Keratinocyte (primary cell): ENCODE measurements around the gene LAP3. TPM values are rescaled to one million over a fixed set of nuclear protein-coding genes. Genes with fewer than 3 reads are reported as not detected.

Experiments used
- DNase-seq: peaks from one replicate; pipeline ENCODE4 v3.0.0-alpha.2; 2011; ENCODE audit warnings: low read depth, missing footprints, low spot score
- FAIRE-seq: peaks from 2 replicates; lab custom pipeline; 2011; peaks lifted over from hg19 to GRCh38; lab: Jason Lieb, UNC
- H2AFZ ChIP-seq: 2 replicates; pipeline ENCODE4 v1.6.0; 2012; ENCODE audit warnings: low read length, control low read depth, inconsistent platforms; ENCODE audit not compliant: control insufficient read depth
- H3K27ac ChIP-seq: 2 replicates; pipeline ENCODE4 v1.5.1; 2011; ENCODE audit warnings: low read length; ENCODE audit not compliant: control insufficient read depth, insufficient read depth
- H3K27me3 ChIP-seq: 3 replicates; pipeline ENCODE4 v1.6.0; 2011; ENCODE audit warnings: low read length; ENCODE audit not compliant: control insufficient read depth, insufficient read depth; ENCODE audit errors: extremely low read depth
- H3K36me3 ChIP-seq, 2 experiments: 2 replicates in 1 of 2; 3 replicates in 1 of 2; pipeline ENCODE4 v1.5.1; 2011; ENCODE audit warnings: low read length in 2 of 2, mild to moderate bottlenecking in 1 of 2; ENCODE audit not compliant: control insufficient read depth in 2 of 2, insufficient read depth in 2 of 2; ENCODE audit errors: extremely low read depth in 1 of 2
- H3K4me1 ChIP-seq: 3 replicates; pipeline ENCODE4 v1.5.1; 2011; ENCODE audit warnings: low read length; ENCODE audit not compliant: control insufficient read depth, insufficient read depth; ENCODE audit errors: extremely low read depth
- H3K4me2 ChIP-seq: 3 replicates; pipeline ENCODE4 v1.6.0; 2011; ENCODE audit warnings: low read depth, low read length; ENCODE audit not compliant: control insufficient read depth, insufficient read depth; ENCODE audit errors: extremely low read depth
- H3K4me3 ChIP-seq, 3 experiments: fragments of 200-600 bp in 1 of 3; sonication (generic) in 1 of 3; 2 replicates in 2 of 3; 3 replicates in 1 of 3; pipeline ENCODE4 v1.5.1; 2011 to 2016; ENCODE audit warnings: low read length in 3 of 3, mild to moderate bottlenecking in 3 of 3, control low read depth in 2 of 3, inconsistent platforms in 1 of 3, low read depth in 1 of 3, mixed read lengths in 1 of 3, mixed run types in 1 of 3, moderate library complexity in 1 of 3; ENCODE audit not compliant: control insufficient read depth in 2 of 3, insufficient read depth in 2 of 3; ENCODE audit errors: extremely low read depth in 1 of 3
- H3K79me2 ChIP-seq: 2 replicates; pipeline ENCODE4 v1.6.0; 2012; ENCODE audit warnings: low read length; ENCODE audit not compliant: control insufficient read depth, insufficient read depth
- H3K9ac ChIP-seq: 3 replicates; pipeline ENCODE4 v1.6.0; 2011; ENCODE audit warnings: low read length; ENCODE audit not compliant: control insufficient read depth, insufficient read depth; ENCODE audit errors: extremely low read depth
- H3K9me1 ChIP-seq: 3 replicates; pipeline ENCODE4 v1.6.0; 2011; ENCODE audit warnings: low read length; ENCODE audit not compliant: control insufficient read depth, insufficient read depth; ENCODE audit errors: extremely low read depth
- H3K9me3 ChIP-seq: 2 replicates; pipeline ENCODE4 v1.5.1; 2012; ENCODE audit warnings: low read depth, low read length; ENCODE audit not compliant: control insufficient read depth
- H4K20me1 ChIP-seq: 3 replicates; pipeline ENCODE4 v1.6.0; 2011; ENCODE audit warnings: low read length; ENCODE audit not compliant: control insufficient read depth, insufficient read depth; ENCODE audit errors: extremely low read depth
- EZH2 ChIP-seq: IDR thresholded peaks from one replicate; pipeline ENCODE4 v1.6.1; 2012; ENCODE audit warnings: inconsistent platforms, mild to moderate bottlenecking, low read length, moderate library complexity
- dilution Hi-C: fragments of 300-500 bp; cut with MboI; formaldehyde crosslinking; loops from one replicate; pipeline ENCODE4 v1.7.0; 2020; ENCODE audit warnings: low sequenced_read_pairs; ENCODE audit not compliant: extremely low pct_ligation_motif_present
- polyA plus RNA-seq, 5 experiments: library from polyadenylated mRNA; depleted of rRNA in 3 of 5; stranded (reverse) in 3 of 5; stranded (forward) in 1 of 5; unstranded in 1 of 5; fragments of >200 nt; gene quantifications; 1 replicate in 1 of 5; 2 replicates in 3 of 5; 3 replicates in 1 of 5; pipeline versions ENCODE4 v1.2.1 to v1.2.3, GENCODE V29; 2011 to 2012; ENCODE audit warnings: missing spikeins in 2 of 5, low read depth in 1 of 5, low replicate concordance in 1 of 5
- TF ChIP-seq, protein P1 (sequence below), 3 experiments: IDR thresholded peaks in 1 of 3; conservative IDR thresholded peaks in 1 of 3; optimal IDR thresholded peaks in 1 of 3; 2 replicates in 2 of 3; 3 replicates in 1 of 3; pipeline versions ENCODE3 to v1.5.1; 2011; ENCODE audit warnings: low read length in 3 of 3, mild to moderate bottlenecking in 3 of 3, moderate library complexity in 2 of 3, control low read depth in 1 of 3, inconsistent platforms in 1 of 3; ENCODE audit not compliant: insufficient read depth in 2 of 3; ENCODE audit errors: extremely low read depth in 1 of 3

LAP3 gene
- polyA plus RNA-seq, 1 donor (not counting 4 experiments of a cell fraction or from before 2014, with no cell fraction given) = 84.8 TPM

DNA sequence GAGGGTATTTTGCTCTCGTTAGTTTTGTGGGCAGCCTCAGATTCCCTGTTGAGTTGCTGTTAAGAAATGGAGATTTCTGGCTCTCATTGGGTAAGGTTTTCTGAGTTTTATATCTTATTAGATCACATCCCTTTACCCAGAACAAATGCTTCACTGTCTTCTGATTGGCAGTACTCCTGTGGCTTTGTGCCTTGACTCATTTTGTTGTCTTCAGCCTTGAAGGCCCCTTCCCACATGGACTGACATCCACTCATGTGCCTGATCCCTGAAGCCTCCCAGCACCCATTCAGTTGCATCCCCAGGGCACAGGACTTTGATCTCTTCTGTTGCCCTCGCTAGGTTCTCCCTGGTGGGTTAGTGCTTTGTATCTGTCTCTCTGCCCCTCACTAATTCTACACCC, 47.8 kb downstream of the LAP3 start:
- Histone ChIP-seq H3K27me3 (no peaks in the 10 kb centered on the region), H3K9me3 (no peaks in the 10 kb centered on the region), H3K4me2 (no peak overlapping the region), H3K4me3 (no peak overlapping the region), H3K27ac (no peak overlapping the region), H3K9ac (no peak overlapping the region), H2AFZ (no peak overlapping the region), H3K36me3 (peaks cover 34 to 35% of the 10 kb centered on the region in 2 experiments), H3K79me2 (peaks cover 12% of the 10 kb centered on the region), H3K9me1 (no peaks in the 10 kb centered on the region), H4K20me1 (no peaks in the 10 kb centered on the region), H3K4me1 (no peaks in the 10 kb centered on the region)
- dilution Hi-C loops = no loop called here
- FAIRE-seq = no peak
- no peak for DNase-seq
- no peak for TF ChIP-seq EZH2
- TF ChIP-seq, protein P1, sequence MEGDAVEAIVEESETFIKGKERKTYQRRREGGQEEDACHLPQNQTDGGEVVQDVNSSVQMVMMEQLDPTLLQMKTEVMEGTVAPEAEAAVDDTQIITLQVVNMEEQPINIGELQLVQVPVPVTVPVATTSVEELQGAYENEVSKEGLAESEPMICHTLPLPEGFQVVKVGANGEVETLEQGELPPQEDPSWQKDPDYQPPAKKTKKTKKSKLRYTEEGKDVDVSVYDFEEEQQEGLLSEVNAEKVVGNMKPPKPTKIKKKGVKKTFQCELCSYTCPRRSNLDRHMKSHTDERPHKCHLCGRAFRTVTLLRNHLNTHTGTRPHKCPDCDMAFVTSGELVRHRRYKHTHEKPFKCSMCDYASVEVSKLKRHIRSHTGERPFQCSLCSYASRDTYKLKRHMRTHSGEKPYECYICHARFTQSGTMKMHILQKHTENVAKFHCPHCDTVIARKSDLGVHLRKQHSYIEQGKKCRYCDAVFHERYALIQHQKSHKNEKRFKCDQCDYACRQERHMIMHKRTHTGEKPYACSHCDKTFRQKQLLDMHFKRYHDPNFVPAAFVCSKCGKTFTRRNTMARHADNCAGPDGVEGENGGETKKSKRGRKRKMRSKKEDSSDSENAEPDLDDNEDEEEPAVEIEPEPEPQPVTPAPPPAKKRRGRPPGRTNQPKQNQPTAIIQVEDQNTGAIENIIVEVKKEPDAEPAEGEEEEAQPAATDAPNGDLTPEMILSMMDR (optimal IDR thresholded peaks at IDR 0.05 in 1 of 3, IDR thresholded peaks at IDR 0.05 in 1 of 3, conservative IDR thresholded peaks at IDR 0.05 in 1 of 3; ENCODE audit: extremely low read depth in 1 of 3, insufficient read depth in 2 of 3, low read length in 3 of 3) = no peak

- no peak for TF ChIP-seq EZH2
- TF ChIP-seq, protein P1 (optimal IDR thresholded peaks at IDR 0.05 in 1 of 3, IDR thresholded peaks at IDR 0.05 in 1 of 3, conservative IDR thresholded peaks at IDR 0.05 in 1 of 3; ENCODE audit: extremely low read depth in 1 of 3, insufficient read depth in 2 of 3, low read length in 3 of 3) = no peak
- dilution Hi-C loops = no loop called here
- DNase-seq (no peak), FAIRE-seq (no peak)
- H3K9ac ChIP-seq = no peak overlapping the region
- H3K4me1 ChIP-seq = no peaks in the 10 kb centered on the region
- H3K4me2 ChIP-seq = no peak overlapping the region
- no peaks in the 10 kb centered on the region for H3K9me1 ChIP-seq
- no peaks in the 10 kb centered on the region for H3K9me3 ChIP-seq
- peaks cover 21 to 26% of the 10 kb centered on the region in 2 experiments for H3K36me3 ChIP-seq
- no peaks in the 10 kb centered on the region for H4K20me1 ChIP-seq
- peaks cover 7% of the 10 kb centered on the region for H3K79me2 ChIP-seq
- no peak overlapping the region for H2AFZ ChIP-seq
- no peak overlapping the region for H3K4me3 ChIP-seq
- no peaks in the 10 kb centered on the region for H3K27me3 ChIP-seq
- H3K27ac ChIP-seq = no peak overlapping the region
These were observed 53.2 kb downstream of the LAP3 start for GRCh38 chr4:17630228-17630627.
